Progenitor cell of endocrine pancreas (in vitro differentiated cells): ENCODE measurements around the gene RPS5. TPM values are rescaled to one million over a fixed set of nuclear protein-coding genes. Genes with fewer than 3 reads are reported as not detected.
"Not testable (repeated sequence)": the region's sequence is repeated elsewhere in the genome, so short reads cannot be mapped to it uniquely, and the experiment has no call there.

ENCODE experiments used
- DNase-seq: peaks from one replicate; pipeline ENCODE4 v3.0.0; 2021; ENCODE audit warnings: low spot score; ENCODE audit not compliant: unreplicated experiment
- H3K27ac Mint-ChIP-seq: 2 replicates; pipeline ENCODE4 v1.8.0; 2021; ENCODE audit warnings: mild to moderate bottlenecking, moderate library complexity, mixed read lengths
- H3K27me3 Mint-ChIP-seq: 2 replicates; pipeline ENCODE4 v1.8.0; 2021; ENCODE audit warnings: mixed read lengths
- H3K36me3 Mint-ChIP-seq: 2 replicates; pipeline ENCODE4 v1.8.0; 2022; ENCODE audit warnings: mixed read lengths; ENCODE audit not compliant: insufficient read depth
- H3K4me1 Mint-ChIP-seq: 2 replicates; pipeline ENCODE4 v1.8.0; 2021; ENCODE audit warnings: low read depth, mixed read lengths
- H3K4me3 Mint-ChIP-seq: 2 replicates; pipeline ENCODE4 v1.8.0; 2021; ENCODE audit warnings: low read depth, mild to moderate bottlenecking, moderate library complexity, mixed read lengths
- H3K9me3 Mint-ChIP-seq: 2 replicates; pipeline ENCODE4 v1.8.0; 2021; ENCODE audit warnings: low read depth, mixed read lengths
- CTCF ChIP-seq: fragments of 200-600 bp; sonication (generic); IDR thresholded peaks from one replicate; pipeline ENCODE4 v1.5.0; 2021; ENCODE audit warnings: antibody characterized with exemption, mild to moderate bottlenecking; ENCODE audit not compliant: unreplicated experiment
- total RNA-seq: library from RNA; stranded (reverse); gene quantifications from 2 replicates; pipeline ENCODE4 v1.2.1, GENCODE V29; 2021

The RPS5 gene
- total RNA-seq, 1 donor from 2014 or later, result 1,006 TPM

DNA sequence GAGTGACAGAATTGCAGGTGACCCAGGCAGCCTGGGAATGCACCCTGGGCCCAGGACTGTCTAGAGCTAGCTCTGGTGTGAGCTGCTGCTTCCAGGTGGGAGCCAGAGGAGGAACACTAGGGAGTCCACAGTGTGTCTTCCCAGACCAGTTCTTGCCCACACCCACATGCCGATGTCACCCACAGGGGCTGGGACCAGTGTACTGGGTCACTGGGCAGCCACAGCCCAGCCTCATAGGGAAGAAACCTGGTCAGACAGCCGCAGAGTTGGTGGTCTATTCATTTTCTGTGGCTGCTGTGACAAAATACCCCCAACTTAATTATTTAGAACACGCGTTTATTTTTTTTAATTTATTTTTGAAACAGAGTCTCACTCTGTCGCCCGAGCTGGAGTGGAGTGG is 11.5 kb downstream of the RPS5 start:
- H3K36me3 Mint-ChIP-seq, result peaks cover 14% of the 10 kb centered on the region
- no peaks in the 10 kb centered on the region for H3K9me3 Mint-ChIP-seq
- peaks cover 20% of the 10 kb centered on the region for H3K27me3 Mint-ChIP-seq
- TF ChIP-seq CTCF, result no peak
- no peak overlapping the region for H3K4me3 Mint-ChIP-seq
- peaks cover 15% of the 10 kb centered on the region for H3K4me1 Mint-ChIP-seq
- DNase-seq, result no peak
- no peak overlapping the region for H3K27ac Mint-ChIP-seq

DNA sequence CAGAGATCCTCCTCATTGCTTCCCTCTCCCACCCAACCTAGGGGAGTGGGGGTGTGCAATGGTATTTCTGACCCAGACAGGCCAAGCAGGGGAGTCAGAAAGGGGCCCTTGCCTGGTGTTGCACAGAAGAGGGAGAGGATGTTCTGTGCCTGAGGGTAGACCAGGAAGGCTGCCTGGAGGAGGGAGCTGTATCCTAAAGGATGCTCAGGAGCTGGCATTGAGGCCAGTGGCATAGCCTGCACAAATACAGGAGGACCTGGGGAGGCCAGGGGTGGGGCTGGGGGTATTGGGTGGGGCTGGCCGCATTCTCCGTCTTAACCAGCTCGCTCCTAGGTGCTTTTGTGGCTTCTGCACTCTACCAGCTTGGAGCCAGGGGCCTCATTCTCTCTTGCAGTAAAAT is 12.8 kb downstream of the RPS5 start:
- Mint-ChIP-seq H3K4me3 (peak overlapping the region; percentile 87), H3K9me3 (no peaks in the 10 kb centered on the region), H3K27ac (no peak overlapping the region), H3K4me1 (peaks cover 18% of the 10 kb centered on the region), H3K36me3 (peaks cover 3% of the 10 kb centered on the region), H3K27me3 (peaks cover 18% of the 10 kb centered on the region)
- TF ChIP-seq CTCF, result no peak
- no peak for DNase-seq

DNA sequence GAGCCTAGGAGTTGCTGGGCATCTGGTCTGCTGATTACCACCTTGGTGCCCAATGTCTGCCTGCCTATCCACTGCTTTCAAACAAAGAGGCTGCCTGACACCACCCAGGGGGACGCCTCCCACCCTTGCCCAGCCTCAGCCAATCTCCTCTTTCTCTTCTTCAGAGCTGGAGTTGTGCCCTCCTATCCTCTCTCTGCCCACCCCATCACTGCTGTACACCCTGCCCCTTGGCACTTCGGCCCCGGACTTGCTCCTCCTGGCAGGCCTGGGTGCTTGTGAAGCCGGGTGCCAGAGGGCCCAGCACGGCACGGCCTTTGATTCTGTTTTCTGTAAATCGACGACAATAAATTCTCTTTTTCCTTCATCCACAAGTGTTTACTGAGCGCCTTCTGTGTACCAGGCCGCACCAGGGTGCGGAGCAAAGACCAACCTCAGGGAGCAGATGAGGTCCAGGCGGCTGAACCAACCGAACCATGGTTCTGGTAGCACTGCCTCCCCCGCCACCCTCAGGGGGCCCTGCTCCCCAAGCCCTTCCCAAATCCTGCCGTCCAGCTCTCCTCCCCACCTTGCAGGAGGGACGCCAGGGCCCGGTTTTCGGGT is 13.3 kb downstream of the RPS5 start:
- TF ChIP-seq CTCF, result no peak
- Mint-ChIP-seq H3K27ac (peak overlapping the region; percentile 10), H3K4me1 (peaks cover 18% of the 10 kb centered on the region)

DNA sequence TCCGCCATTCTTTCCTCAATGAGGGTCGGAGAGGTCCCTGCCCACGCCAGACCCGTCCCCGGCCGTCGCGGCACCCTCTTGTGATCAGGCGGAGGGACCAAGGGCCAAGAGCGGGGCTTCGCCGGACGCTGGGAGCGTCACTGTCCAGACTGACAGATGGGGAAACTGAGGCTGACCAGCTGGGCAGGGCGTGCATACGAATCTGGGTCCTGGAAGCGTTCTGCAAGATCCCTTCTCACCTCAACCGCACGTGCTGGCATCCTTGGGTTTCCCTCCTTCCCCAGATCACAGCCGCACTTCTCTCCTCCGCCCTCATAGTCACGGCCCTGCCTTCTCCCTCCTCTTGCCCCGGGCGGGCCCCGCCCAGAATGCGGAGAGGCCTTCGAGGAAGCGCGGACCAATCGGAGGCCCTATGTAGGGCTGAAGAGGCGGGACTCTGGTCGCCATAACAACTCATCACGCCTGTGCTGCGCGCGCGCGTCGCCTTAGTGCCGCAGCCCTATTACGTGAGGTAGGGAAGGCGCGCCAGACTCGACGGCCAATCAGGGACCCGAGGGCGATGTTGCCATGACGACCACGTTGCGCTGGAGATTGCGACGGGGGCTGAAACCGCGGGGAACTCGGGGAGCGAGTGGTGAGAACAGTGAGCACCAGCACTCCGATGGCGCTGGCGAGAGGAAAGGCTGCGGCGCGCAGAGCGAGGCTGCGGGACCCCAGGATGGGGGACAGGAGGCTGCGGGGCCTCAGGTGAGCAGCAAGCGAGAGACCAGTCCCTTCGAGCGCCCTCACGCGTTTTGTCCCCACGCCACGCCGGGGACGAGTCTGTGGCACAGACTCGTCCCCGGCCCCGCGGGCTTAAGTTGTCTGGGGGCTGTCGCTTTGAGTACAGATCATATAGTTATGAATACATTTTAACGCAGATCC is 14.1 kb downstream of the RPS5 start:
- TF ChIP-seq CTCF, result no peak
- peaks cover 12% of the 10 kb centered on the region for H3K27me3 Mint-ChIP-seq
- no peaks in the 10 kb centered on the region for H3K9me3 Mint-ChIP-seq
- H3K4me3 Mint-ChIP-seq, result peak overlapping the region; percentile 87
- H3K36me3 Mint-ChIP-seq, result no peaks in the 10 kb centered on the region
- H3K27ac Mint-ChIP-seq, result peak overlapping the region; percentile 95
- H3K4me1 Mint-ChIP-seq, result peaks cover 16% of the 10 kb centered on the region
- peak; percentile 98 for DNase-seq

More for the DNA sequence above, 13.3 kb downstream of the RPS5 start:
- DNase-seq, result no peak
- Mint-ChIP-seq H3K27me3 (peaks cover 18% of the 10 kb centered on the region), H3K4me3 (peak overlapping the region; percentile 87), H3K9me3 (no peaks in the 10 kb centered on the region), H3K36me3 (peaks cover 2% of the 10 kb centered on the region)

GRCh38 chr19:58401840-58402421 is 14.9 kb downstream of the RPS5 start:
- peaks cover 20% of the 10 kb centered on the region for H3K4me1 Mint-ChIP-seq
- H3K27ac Mint-ChIP-seq, result peak overlapping the region; percentile 20

GRCh38 chr19:58403920-58404478 is 16.9 kb downstream of the RPS5 start:
- not testable (repeated sequence) for H3K36me3 Mint-ChIP-seq, H3K27ac Mint-ChIP-seq, H3K27me3 Mint-ChIP-seq, H3K4me3 Mint-ChIP-seq, DNase-seq, H3K9me3 Mint-ChIP-seq
- peaks cover 29% of the 10 kb centered on the region for H3K4me1 Mint-ChIP-seq

More at GRCh38 chr19:58401840-58402421, 14.9 kb downstream of the RPS5 start:
- no peaks in the 10 kb centered on the region for H3K36me3 Mint-ChIP-seq
- no peak for TF ChIP-seq CTCF
- peak overlapping the region; percentile 87 for H3K4me3 Mint-ChIP-seq
- no peaks in the 10 kb centered on the region for H3K9me3 Mint-ChIP-seq
- no peak for DNase-seq
- peaks cover 12% of the 10 kb centered on the region for H3K27me3 Mint-ChIP-seq
